ENCODE data around the gene RASSF8.

The RASSF8 gene

DNA sequence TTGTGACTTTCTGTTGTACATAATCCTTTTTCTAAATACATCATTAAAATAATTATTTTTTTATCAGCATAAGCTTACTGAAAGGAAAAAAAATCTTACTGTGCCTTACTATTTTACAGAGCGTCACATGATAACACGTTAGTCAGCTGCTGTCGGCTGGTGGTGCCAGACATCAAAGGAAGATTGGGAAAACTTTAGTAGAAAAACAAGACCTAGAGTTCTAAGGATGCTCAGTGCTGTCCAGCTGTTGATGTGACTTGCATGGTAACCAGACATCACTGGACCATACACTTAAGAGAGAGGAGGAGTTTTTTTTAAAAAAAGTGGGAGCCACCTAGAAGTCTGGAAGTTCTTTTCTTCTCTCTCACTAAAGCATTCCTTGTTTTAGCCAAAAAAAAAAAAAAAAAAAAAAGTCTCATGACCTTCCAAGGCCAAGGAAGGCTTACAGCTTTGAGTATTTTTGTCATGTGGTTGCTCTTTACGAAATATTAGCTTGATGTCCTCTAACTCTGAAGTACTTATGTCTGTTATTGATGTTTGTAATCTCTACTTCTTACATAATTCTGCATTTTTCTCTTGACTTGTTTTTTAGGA, 4.5 kb downstream of the RASSF8 start:
- H3K27ac ChIP-seq (ENCODE audit: low read length) = no peak overlapping the region
- H3K9me3 ChIP-seq (ENCODE audit: insufficient read depth, low read depth, low read length) = no peaks in the 10 kb centered on the region
- H3K4me1 ChIP-seq (ENCODE audit: insufficient read depth, low read length) = peaks cover 25% of the 10 kb centered on the region
- H3K9ac ChIP-seq (ENCODE audit: low read depth, low read length) = no peak overlapping the region; the same call in 1 of the 2 replicates
- H3K4me3 ChIP-seq (ENCODE audit: low read length) = peak overlapping the region; percentile 15; the same call in 1 of the 2 replicates
- H3K36me3 ChIP-seq (ENCODE audit: insufficient read depth, low read depth, low read length) = 0 out of 2 replicates have a peak, but pooled peaks cover 7% of the 10 kb centered on the region
- H3K27me3 ChIP-seq (ENCODE audit: insufficient read depth, low read length) = no peaks in the 10 kb centered on the region; the same call in 1 of the 2 replicates

DNA sequence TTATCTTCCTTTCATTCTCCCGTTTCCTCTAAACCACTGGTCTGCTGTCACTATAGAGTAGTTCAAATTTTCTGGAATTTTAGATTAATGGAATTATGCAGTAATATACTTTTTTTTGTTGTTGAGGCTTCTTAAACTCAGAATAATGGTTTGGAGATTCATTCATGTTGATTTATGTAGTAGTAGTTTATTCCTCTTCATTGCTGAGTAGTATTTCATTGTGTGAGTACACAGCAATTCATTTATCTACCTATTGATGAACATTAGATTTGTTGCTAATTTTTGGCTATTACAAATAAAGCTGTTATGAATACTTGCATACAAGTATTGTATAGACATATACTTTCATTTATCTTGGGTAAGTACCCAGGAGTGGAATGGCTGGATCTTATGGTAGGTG, 7.2 kb downstream of the RASSF8 start:
- no peaks in the 10 kb centered on the region for H3K9me3 ChIP-seq (ENCODE audit: insufficient read depth, low read depth, low read length)
- 0 out of 2 replicates have a peak, but pooled peaks cover 7% of the 10 kb centered on the region for H3K36me3 ChIP-seq (ENCODE audit: insufficient read depth, low read depth, low read length)
- H3K4me1 ChIP-seq (ENCODE audit: insufficient read depth, low read length) = peaks cover 25% of the 10 kb centered on the region
- no peaks in the 10 kb centered on the region for H3K27me3 ChIP-seq (ENCODE audit: insufficient read depth, low read length)
- H3K27ac ChIP-seq (ENCODE audit: low read length) = no peak overlapping the region
- no peak overlapping the region for H3K4me3 ChIP-seq (ENCODE audit: low read length)
- no peak overlapping the region for H3K9ac ChIP-seq (ENCODE audit: low read depth, low read length)

- Histone ChIP-seq H3K9me3 (ENCODE audit: insufficient read depth, low read depth, low read length) (no peaks in the 10 kb centered on the region), H3K27me3 (ENCODE audit: insufficient read depth, low read length) (no peaks in the 10 kb centered on the region), H3K4me1 (ENCODE audit: insufficient read depth, low read length) (peaks cover 14% of the 10 kb centered on the region), H3K9ac (ENCODE audit: low read depth, low read length) (no peak overlapping the region), H3K4me3 (ENCODE audit: low read length) (no peak overlapping the region), H3K27ac (ENCODE audit: low read length) (no peak overlapping the region), H3K36me3 (ENCODE audit: insufficient read depth, low read depth, low read length) (no peaks in the 10 kb centered on the region)
These were observed 11.6 kb downstream of the RASSF8 start for GRCh38 chr12:25970082-25970481.

DNA sequence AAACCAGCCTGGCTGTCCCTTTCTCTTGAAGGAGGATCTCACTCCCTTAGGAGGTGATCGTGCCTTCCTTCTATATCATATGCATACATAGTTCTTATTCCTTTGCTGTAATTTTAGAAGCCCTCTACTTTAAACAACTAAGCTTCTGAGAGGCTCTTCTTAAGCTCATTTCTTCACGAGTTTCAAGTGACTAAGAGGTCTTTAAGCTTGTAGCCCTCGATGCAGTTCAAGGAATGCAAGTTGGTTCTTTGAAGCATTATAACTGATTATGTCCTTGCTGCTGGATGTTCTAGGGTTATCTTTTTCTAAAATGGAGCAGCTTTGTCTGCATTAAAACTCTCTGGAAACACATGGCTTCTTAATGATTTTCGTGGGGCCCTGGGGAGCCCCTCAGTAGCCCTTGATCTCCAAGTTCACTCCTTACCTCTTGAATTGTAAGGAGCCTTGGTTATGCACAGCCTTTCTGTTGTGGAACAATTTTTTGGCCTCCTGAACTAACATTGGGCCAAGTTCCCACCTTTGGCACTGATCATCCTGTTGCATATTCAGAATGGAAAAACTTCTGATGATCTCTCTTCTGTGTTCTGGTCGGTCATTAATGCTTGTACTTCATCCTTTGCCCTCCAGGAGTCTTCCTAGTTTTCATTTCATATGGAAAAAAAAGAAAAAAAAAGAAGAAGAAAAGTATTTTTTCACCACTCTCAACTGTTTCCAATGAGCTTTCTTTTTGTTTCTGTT, 12.6 kb downstream of the RASSF8 start:
- Histone ChIP-seq H3K4me1 (ENCODE audit: insufficient read depth, low read length) (peaks cover 14% of the 10 kb centered on the region), H3K9ac (ENCODE audit: low read depth, low read length) (no peak overlapping the region), H3K27me3 (ENCODE audit: insufficient read depth, low read length) (no peaks in the 10 kb centered on the region), H3K27ac (ENCODE audit: low read length) (no peak overlapping the region), H3K36me3 (ENCODE audit: insufficient read depth, low read depth, low read length) (no peaks in the 10 kb centered on the region), H3K4me3 (ENCODE audit: low read length) (no peak overlapping the region), H3K9me3 (ENCODE audit: insufficient read depth, low read depth, low read length) (no peaks in the 10 kb centered on the region)

- peaks cover 13% of the 10 kb centered on the region for H3K4me1 ChIP-seq (ENCODE audit: insufficient read depth, low read length)
- H3K9ac ChIP-seq (ENCODE audit: low read depth, low read length) = no peak overlapping the region
- no peak overlapping the region for H3K27ac ChIP-seq (ENCODE audit: low read length)
- H3K9me3 ChIP-seq (ENCODE audit: insufficient read depth, low read depth, low read length) = no peaks in the 10 kb centered on the region
- no peak overlapping the region for H3K4me3 ChIP-seq (ENCODE audit: low read length)
- no peaks in the 10 kb centered on the region for H3K27me3 ChIP-seq (ENCODE audit: insufficient read depth, low read length)
- H3K36me3 ChIP-seq (ENCODE audit: insufficient read depth, low read depth, low read length) = no peaks in the 10 kb centered on the region
These were observed 13.2 kb downstream of the RASSF8 start for GRCh38 chr12:25971654-25972041.

DNA sequence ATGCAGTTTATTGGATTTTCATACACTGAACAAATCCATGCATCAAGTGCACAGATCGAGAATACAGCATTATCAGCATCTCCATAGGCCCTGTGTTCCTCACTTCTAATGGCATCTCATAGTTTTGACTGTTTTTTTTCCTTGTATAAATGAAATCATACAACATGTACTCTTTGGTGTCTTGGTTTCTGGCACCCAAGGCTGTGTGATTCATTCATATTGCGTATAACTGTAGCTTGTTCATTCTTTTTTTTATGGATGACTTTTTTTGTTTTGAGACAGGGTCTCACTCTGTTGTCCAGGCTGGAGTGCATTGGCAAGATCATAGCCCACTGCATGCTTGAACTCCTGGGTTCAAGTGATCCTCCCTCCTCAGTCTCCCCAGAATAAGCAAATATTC, 14.3 kb downstream of the RASSF8 start:
- Histone ChIP-seq H3K9me3 (ENCODE audit: insufficient read depth, low read depth, low read length) (no peaks in the 10 kb centered on the region), H3K27ac (ENCODE audit: low read length) (no peak overlapping the region), H3K36me3 (ENCODE audit: insufficient read depth, low read depth, low read length) (no peaks in the 10 kb centered on the region), H3K4me3 (ENCODE audit: low read length) (no peak overlapping the region), H3K9ac (ENCODE audit: low read depth, low read length) (no peak overlapping the region), H3K27me3 (ENCODE audit: insufficient read depth, low read length) (no peaks in the 10 kb centered on the region), H3K4me1 (ENCODE audit: insufficient read depth, low read length) (peaks cover 4% of the 10 kb centered on the region)

- H3K36me3 ChIP-seq (ENCODE audit: insufficient read depth, low read depth, low read length) = no peaks in the 10 kb centered on the region
- H3K4me3 ChIP-seq (ENCODE audit: low read length) = no peak overlapping the region
- no peaks in the 10 kb centered on the region for H3K9me3 ChIP-seq (ENCODE audit: insufficient read depth, low read depth, low read length)
- no peak overlapping the region for H3K27ac ChIP-seq (ENCODE audit: low read length)
- H3K4me1 ChIP-seq (ENCODE audit: insufficient read depth, low read length) = peaks cover 17% of the 10 kb centered on the region
- no peak overlapping the region for H3K9ac ChIP-seq (ENCODE audit: low read depth, low read length)
- no peaks in the 10 kb centered on the region for H3K27me3 ChIP-seq (ENCODE audit: insufficient read depth, low read length)
These were observed 16.7 kb downstream of the RASSF8 start for GRCh38 chr12:25975179-25975578.

DNA sequence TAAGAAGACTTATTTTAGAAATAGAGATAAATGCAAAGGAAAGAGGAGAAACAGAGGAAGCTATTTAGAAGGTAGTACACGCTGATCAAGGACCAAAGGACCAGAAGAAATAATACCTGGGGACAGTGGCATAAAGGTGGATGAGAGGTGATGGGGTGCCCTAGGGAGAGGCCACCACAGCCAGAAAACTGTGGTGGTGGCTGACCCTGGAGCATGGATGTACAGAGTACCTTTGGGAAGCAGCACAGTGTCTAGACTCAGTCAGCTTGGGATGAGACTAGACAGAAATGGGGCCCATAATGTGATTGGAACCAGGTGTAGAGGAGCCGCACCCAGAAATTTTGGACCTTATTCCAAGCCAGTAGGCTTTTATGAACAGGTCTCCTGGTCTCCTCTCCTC, 17.2 kb downstream of the RASSF8 start:
- peaks cover 17% of the 10 kb centered on the region for H3K4me1 ChIP-seq (ENCODE audit: insufficient read depth, low read length)
- H3K36me3 ChIP-seq (ENCODE audit: insufficient read depth, low read depth, low read length) = no peaks in the 10 kb centered on the region
- no peaks in the 10 kb centered on the region for H3K9me3 ChIP-seq (ENCODE audit: insufficient read depth, low read depth, low read length)
- no peak overlapping the region for H3K4me3 ChIP-seq (ENCODE audit: low read length)
- H3K27ac ChIP-seq (ENCODE audit: low read length) = no peak overlapping the region
- H3K9ac ChIP-seq (ENCODE audit: low read depth, low read length) = no peak overlapping the region
- H3K27me3 ChIP-seq (ENCODE audit: insufficient read depth, low read length) = no peaks in the 10 kb centered on the region

DNA sequence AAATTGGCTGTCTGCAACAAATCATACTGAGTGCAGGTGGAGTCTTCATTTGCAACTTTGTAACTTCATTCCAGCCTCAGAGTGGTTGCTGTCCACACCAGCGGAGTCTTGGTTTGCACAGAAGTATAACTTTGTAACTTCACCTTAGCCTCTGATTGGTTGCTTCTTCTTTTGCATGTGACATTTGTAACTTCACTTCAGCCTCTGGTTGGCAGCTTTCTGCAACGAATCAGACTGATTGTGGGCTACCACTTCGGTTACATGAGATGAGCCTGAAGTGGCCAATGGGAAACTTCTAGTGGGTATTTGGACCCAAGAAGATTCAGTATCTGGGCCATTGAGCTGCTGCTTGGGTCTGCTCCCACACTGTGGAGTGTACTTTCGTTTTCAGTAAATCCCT, 17.8 kb downstream of the RASSF8 start:
- H3K9me3 ChIP-seq (ENCODE audit: insufficient read depth, low read depth, low read length) = no peaks in the 10 kb centered on the region
- H3K4me3 ChIP-seq (ENCODE audit: low read length) = no peak overlapping the region
- H3K4me1 ChIP-seq (ENCODE audit: insufficient read depth, low read length) = peaks cover 17% of the 10 kb centered on the region
- H3K36me3 ChIP-seq (ENCODE audit: insufficient read depth, low read depth, low read length) = no peaks in the 10 kb centered on the region
- H3K27me3 ChIP-seq (ENCODE audit: insufficient read depth, low read length) = no peaks in the 10 kb centered on the region
- H3K27ac ChIP-seq (ENCODE audit: low read length) = no peak overlapping the region
- H3K9ac ChIP-seq (ENCODE audit: low read depth, low read length) = no peak overlapping the region

GRCh38 chr12:25977047-25977446, 18.6 kb downstream of the RASSF8 start:
- no peaks in the 10 kb centered on the region for H3K27me3 ChIP-seq (ENCODE audit: insufficient read depth, low read length)

DNA sequence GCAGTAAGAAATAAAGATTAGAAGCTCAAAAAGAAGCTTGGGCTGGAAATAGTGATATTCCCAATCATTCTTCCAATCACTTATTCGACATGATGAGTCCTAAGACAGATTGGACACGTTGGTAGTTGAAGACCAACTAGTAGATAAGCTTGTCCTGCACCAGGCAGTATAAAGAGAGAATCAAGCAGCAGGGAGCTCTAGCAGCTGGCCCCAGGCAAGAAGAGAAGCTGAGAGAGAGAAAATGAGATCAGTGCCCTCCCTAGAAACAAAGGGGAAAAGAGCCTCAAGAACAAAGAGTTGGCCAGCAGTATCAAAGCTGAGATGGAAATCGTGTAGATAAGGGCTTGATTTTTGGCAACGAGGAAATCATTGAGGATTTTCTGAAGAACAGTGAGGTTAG, 20.6 kb downstream of the RASSF8 start:
- Histone ChIP-seq H3K9ac (ENCODE audit: low read depth, low read length) (no peak overlapping the region; the same call in 1 of the 2 replicates), H3K27me3 (ENCODE audit: insufficient read depth, low read length) (no peaks in the 10 kb centered on the region), H3K4me1 (ENCODE audit: insufficient read depth, low read length) (peaks cover 16% of the 10 kb centered on the region), H3K4me3 (ENCODE audit: low read length) (no peak overlapping the region), H3K27ac (ENCODE audit: low read length) (no peak overlapping the region), H3K9me3 (ENCODE audit: insufficient read depth, low read depth, low read length) (no peaks in the 10 kb centered on the region), H3K36me3 (ENCODE audit: insufficient read depth, low read depth, low read length) (no peaks in the 10 kb centered on the region)

More at GRCh38 chr12:25977047-25977446, 18.6 kb downstream of the RASSF8 start:
- Histone ChIP-seq H3K27ac (ENCODE audit: low read length) (no peak overlapping the region), H3K9ac (ENCODE audit: low read depth, low read length) (no peak overlapping the region), H3K36me3 (ENCODE audit: insufficient read depth, low read depth, low read length) (no peaks in the 10 kb centered on the region), H3K4me1 (ENCODE audit: insufficient read depth, low read length) (peaks cover 13% of the 10 kb centered on the region), H3K9me3 (ENCODE audit: insufficient read depth, low read depth, low read length) (no peaks in the 10 kb centered on the region), H3K4me3 (ENCODE audit: low read length) (no peak overlapping the region)

GRCh38 chr12:25979563-25979962, 21.1 kb downstream of the RASSF8 start:
- Histone ChIP-seq H3K27ac (ENCODE audit: low read length) (no peak overlapping the region), H3K27me3 (ENCODE audit: insufficient read depth, low read length) (no peaks in the 10 kb centered on the region), H3K9ac (ENCODE audit: low read depth, low read length) (no peak overlapping the region), H3K4me1 (ENCODE audit: insufficient read depth, low read length) (peaks cover 16% of the 10 kb centered on the region), H3K36me3 (ENCODE audit: insufficient read depth, low read depth, low read length) (no peaks in the 10 kb centered on the region), H3K9me3 (ENCODE audit: insufficient read depth, low read depth, low read length) (no peaks in the 10 kb centered on the region), H3K4me3 (ENCODE audit: low read length) (no peak overlapping the region)

All from iPS-20b (cell line).